Inferior parietal cortex (tissue), 1 donor: ENCODE data around the gene KCNK16.
"Not testable (repeated sequence)": the region's sequence is repeated elsewhere in the genome, so short reads cannot be mapped to it uniquely, and the experiment has no call there.

Source experiments
- DNase-seq: peaks from one replicate; pipeline ENCODE4 v3.0.0-alpha.2; 2016; ENCODE audit errors: extremely low spot score

Gene KCNK16

GRCh38 chr6:39309942-39310531 is 12.5 kb downstream of the KCNK16 start:
- DNase-seq: peak; percentile 85

- DNase-seq: no peak
These were observed 15.0 kb downstream of the KCNK16 start for GRCh38 chr6:39307462-39307861.

- DNase-seq: no peak
These were observed 17.6 kb downstream of the KCNK16 start for GRCh38 chr6:39304951-39305350.

- DNase-seq: no peak
These were observed 18.9 kb downstream of the KCNK16 start for GRCh38 chr6:39303425-39304153.

GRCh38 chr6:39302669-39303424 is 19.7 kb downstream of the KCNK16 start:
- DNase-seq: peak; percentile 77

GRCh38 chr6:39302011-39302410 is 20.5 kb downstream of the KCNK16 start:
- no peak for DNase-seq

GRCh38 chr6:39301606-39302005 is 20.9 kb downstream of the KCNK16 start:
- DNase-seq: no peak

GRCh38 chr6:39300739-39301138 is 21.8 kb downstream of the KCNK16 start:
- DNase-seq: peak; percentile 5

GRCh38 chr6:39298061-39298460 is 24.4 kb downstream of the KCNK16 start:
- DNase-seq: no peak

- no peak for DNase-seq
These were observed 25.5 kb downstream of the KCNK16 start for GRCh38 chr6:39296745-39297640.

GRCh38 chr6:39295611-39296011 is 26.9 kb downstream of the KCNK16 start:
- no peak for DNase-seq

GRCh38 chr6:39294899-39295298 is 27.6 kb downstream of the KCNK16 start:
- no peak for DNase-seq

- DNase-seq: no peak
These were observed 28.4 kb downstream of the KCNK16 start for GRCh38 chr6:39294133-39294532.

GRCh38 chr6:39292637-39293036 is 29.9 kb downstream of the KCNK16 start:
- DNase-seq: no peak

- DNase-seq: no peak
These were observed 33.0 kb downstream of the KCNK16 start for GRCh38 chr6:39289490-39289889.

GRCh38 chr6:39287601-39288000 is 34.9 kb downstream of the KCNK16 start:
- no peak for DNase-seq

GRCh38 chr6:39286596-39286995 is 35.9 kb downstream of the KCNK16 start:
- DNase-seq: not testable (repeated sequence)

- DNase-seq: no peak
These were observed 39.7 kb downstream of the KCNK16 start for GRCh38 chr6:39282774-39283173.

GRCh38 chr6:39281312-39281980 is 41.1 kb downstream of the KCNK16 start:
- DNase-seq: no peak

GRCh38 chr6:39280247-39280731 is 42.2 kb downstream of the KCNK16 start:
- DNase-seq: no peak

GRCh38 chr6:39279539-39279938 is 43.0 kb downstream of the KCNK16 start:
- no peak for DNase-seq
